Measurements from ENCODE around the gene TPM4.
A peak's percentile ranks its signal among the peaks of the same experiment; 100 is the strongest.
"Not testable (repeated sequence)": the region's sequence is repeated elsewhere in the genome, so short reads cannot be mapped to it uniquely, and the experiment has no call there.

The TPM4 gene

GRCh38 chr19:16085115-16085514 lies 8.8 kb downstream of the TPM4 start:
- Histone ChIP-seq H3K4me2 (peak overlapping the region; percentile 86 to 99 (median 97)), H3K9me3 (replicated peaks in 1 of 11) (no peaks in the 10 kb centered on the region), H3K27ac (peak overlapping the region in 10 of 11 experiments; percentile 25 to 99 (median 98); a peak in 21 of 22 replicates), H3K4me1 (peaks cover 73 to 100% (median 96%) of the 10 kb centered on the region in 10 experiments), H3K4me3 (peak overlapping the region in 6 of 10 experiments; percentile 22 to 48 (median 30); a peak in 8 of 20 replicates), H3K9ac (peak overlapping the region; percentile 39 to 99 (median 73); a peak in 19 of 22 replicates), H4K20me1 (peaks cover 0 to 100% (median 53%) of the 10 kb centered on the region in 11 experiments; a peak in 17 of 22 replicates), H3K36me3 (peaks cover 94 to 98% (median 97%) of the 10 kb centered on the region in 11 experiments), H3K27me3 (no peaks in the 10 kb centered on the region)
- peak in 4 of 11 experiments; percentile 56 to 81 (median 62); a peak in 6 of 22 replicates for TF ChIP-seq Cebpa-rat (IDR thresholded peaks at IDR 0.05)

GRCh38 chr19:16087404-16087803 lies 11.1 kb downstream of the TPM4 start:
- Histone ChIP-seq H3K4me2 (peak overlapping the region; percentile 86 to 99 (median 97); a peak in 21 of 22 replicates), H3K4me3 (0 out of 20 replicates have a peak overlapping the region, but pooled peaks of 1 of the 10 experiments have one; percentile 11), H3K4me1 (peaks cover 62 to 100% (median 90%) of the 10 kb centered on the region in 10 experiments), H3K27ac (peak overlapping the region in 10 of 11 experiments; percentile 63 to 99 (median 98); a peak in 20 of 22 replicates), H3K36me3 (peaks cover 94 to 98% (median 97%) of the 10 kb centered on the region in 11 experiments), H4K20me1 (peaks cover 0 to 100% (median 63%) of the 10 kb centered on the region in 11 experiments; a peak in 15 of 22 replicates), H3K9ac (peak overlapping the region in 8 of 11 experiments; percentile 68 to 99 (median 76); a peak in 15 of 22 replicates)
- not testable (repeated sequence) for H3K27me3 ChIP-seq; H3K9me3 ChIP-seq (replicated peaks in 1 of 11)

DNA sequence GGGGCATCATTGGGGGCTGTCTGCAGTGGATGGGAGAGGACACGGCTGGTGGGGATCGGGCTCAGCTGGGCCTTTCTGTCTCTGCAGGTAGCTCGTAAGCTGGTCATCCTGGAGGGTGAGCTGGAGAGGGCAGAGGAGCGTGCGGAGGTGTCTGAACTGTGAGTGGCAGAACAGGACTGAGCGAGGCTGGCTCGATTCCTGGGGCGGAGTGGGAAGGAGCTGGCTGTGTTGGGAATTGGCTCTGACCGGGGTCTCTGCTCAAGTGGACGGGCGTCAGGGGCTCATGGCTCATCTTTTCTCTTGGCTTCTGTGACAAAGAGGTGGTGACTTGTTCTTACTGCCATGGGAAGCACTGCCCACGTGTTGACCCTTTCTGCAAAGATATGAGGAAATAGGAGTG lies 11.6 kb downstream of the TPM4 start:
- Histone ChIP-seq H3K9me3 (replicated peaks in 1 of 11) (no peaks in the 10 kb centered on the region), H3K36me3 (peaks cover 94 to 98% (median 97%) of the 10 kb centered on the region in 11 experiments), H3K27me3 (no peaks in the 10 kb centered on the region), H3K4me1 (peaks cover 62 to 100% (median 90%) of the 10 kb centered on the region in 10 experiments), H3K4me3 (no peak overlapping the region), H4K20me1 (peaks cover 0 to 100% (median 63%) of the 10 kb centered on the region in 11 experiments; a peak in 16 of 22 replicates), H3K27ac (peak overlapping the region in 9 of 11 experiments; percentile 63 to 99 (median 98); a peak in 17 of 22 replicates), H3K4me2 (peak overlapping the region in 7 of 11 experiments; percentile 15 to 99 (median 96); a peak in 11 of 22 replicates), H3K9ac (peak overlapping the region in 5 of 11 experiments; percentile 70 to 99 (median 77); a peak in 7 of 22 replicates)
- TF ChIP-seq Cebpa-rat (IDR thresholded peaks at IDR 0.05), result no peak

DNA sequence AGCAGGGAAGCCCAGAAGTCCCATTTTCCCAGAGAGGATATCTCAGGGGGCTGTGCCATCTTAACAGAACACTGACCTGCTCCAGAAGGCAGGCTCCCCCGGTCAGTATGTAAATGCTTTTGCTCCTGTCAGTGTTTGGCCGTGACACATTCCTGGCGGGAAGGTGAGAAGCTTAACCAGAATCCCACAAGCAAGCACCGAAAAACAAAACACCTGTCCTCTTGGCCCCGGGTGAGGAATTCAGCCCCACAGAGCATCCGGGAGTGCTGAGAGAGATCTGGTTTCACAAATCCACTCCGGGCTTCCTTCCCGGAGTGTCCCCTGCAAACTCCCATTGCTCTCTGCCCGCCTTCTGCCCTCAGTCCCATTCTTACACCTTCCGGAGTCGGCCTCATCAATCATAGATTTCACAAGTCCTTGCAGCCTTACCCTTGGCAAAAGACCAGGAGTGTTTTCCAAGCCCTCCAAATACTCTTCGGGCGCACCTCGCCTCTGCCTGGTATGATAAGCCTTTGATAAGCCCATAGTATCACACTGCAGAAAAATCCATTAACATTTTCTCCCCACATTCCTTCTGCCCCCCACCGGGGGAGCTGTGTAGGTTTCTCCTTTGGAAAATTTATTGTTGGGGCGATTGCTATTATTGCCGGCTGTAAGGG lies 12.2 kb downstream of the TPM4 start:
- TF ChIP-seq Cebpa-rat (IDR thresholded peaks at IDR 0.05), result no peak
- H4K20me1 ChIP-seq, result peaks cover 0 to 100% (median 63%) of the 10 kb centered on the region in 11 experiments; a peak in 14 of 22 replicates
- H3K9ac ChIP-seq, result peak overlapping the region in 3 of 11 experiments; percentile 73 to 99 (median 77); a peak in 5 of 22 replicates
- H3K36me3 ChIP-seq, result peaks cover 94 to 98% (median 97%) of the 10 kb centered on the region in 11 experiments
- H3K9me3 ChIP-seq (replicated peaks in 1 of 11), result no peaks in the 10 kb centered on the region
- H3K4me1 ChIP-seq, result peaks cover 62 to 100% (median 90%) of the 10 kb centered on the region in 10 experiments
- peak overlapping the region in 5 of 11 experiments; percentile 3 to 99 (median 94); a peak in 7 of 22 replicates for H3K4me2 ChIP-seq
- H3K27ac ChIP-seq, result peak overlapping the region in 9 of 11 experiments; percentile 63 to 99 (median 98); a peak in 16 of 22 replicates
- no peaks in the 10 kb centered on the region for H3K27me3 ChIP-seq
- H3K4me3 ChIP-seq, result no peak overlapping the region

DNA sequence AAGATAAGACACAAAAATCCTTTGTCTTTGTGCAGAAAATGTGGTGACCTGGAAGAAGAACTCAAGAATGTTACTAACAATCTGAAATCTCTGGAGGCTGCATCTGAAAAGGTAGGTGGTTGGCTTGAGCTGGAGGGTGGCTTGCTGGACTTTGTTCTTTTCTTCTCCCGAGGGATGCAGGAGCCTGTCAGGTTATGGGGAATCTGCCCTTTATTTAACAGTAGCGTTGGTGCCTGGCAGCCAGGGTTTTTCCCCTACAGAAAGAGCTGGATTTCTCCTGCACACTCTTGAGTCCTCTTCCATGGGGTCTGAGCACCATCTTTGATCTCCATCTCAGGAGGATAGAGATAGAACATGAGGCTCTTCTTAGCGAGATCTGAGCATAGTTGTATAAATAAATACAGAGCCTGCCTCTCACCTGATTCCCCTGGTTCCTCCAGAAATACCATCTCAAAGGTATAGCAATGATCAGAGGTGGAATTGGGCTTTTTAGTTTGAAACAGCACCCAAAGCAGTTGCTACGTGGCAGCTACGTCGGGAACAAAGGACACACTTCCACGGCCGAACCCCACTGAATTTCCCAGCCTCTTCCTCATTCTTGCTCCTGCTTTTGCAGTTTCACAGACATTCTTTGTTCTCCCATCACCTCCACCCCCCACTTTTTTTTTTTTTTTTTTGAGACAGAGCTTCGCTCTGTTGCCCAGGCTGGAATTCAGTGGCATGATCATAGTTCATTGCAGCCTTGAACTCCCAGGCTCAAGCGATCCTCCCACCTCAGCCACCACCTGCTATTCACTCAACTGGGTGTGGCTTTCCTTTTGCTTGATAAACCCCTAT lies 12.9 kb downstream of the TPM4 start:
- H3K9ac ChIP-seq, result peak overlapping the region in 2 of 11 experiments; percentile 4 to 15; a peak in 2 of 22 replicates
- no peaks in the 10 kb centered on the region for H3K9me3 ChIP-seq (replicated peaks in 1 of 11)
- H3K27ac ChIP-seq, result peak overlapping the region in 4 of 11 experiments; percentile 43 to 99 (median 98); a peak in 7 of 22 replicates
- no peak for TF ChIP-seq Cebpa-rat (IDR thresholded peaks at IDR 0.05)
- peaks cover 62 to 100% (median 90%) of the 10 kb centered on the region in 10 experiments for H3K4me1 ChIP-seq
- H3K36me3 ChIP-seq, result peaks cover 94 to 98% (median 97%) of the 10 kb centered on the region in 11 experiments
- H4K20me1 ChIP-seq, result peaks cover 0 to 100% (median 63%) of the 10 kb centered on the region in 11 experiments; a peak in 14 of 22 replicates
- H3K27me3 ChIP-seq, result no peaks in the 10 kb centered on the region
- H3K4me3 ChIP-seq, result no peak overlapping the region
- no peak overlapping the region for H3K4me2 ChIP-seq

- no peaks in the 10 kb centered on the region for H3K9me3 ChIP-seq (replicated peaks in 1 of 11)
- peaks cover 0 to 100% (median 73%) of the 10 kb centered on the region in 11 experiments; a peak in 14 of 22 replicates for H4K20me1 ChIP-seq
- peak overlapping the region in 7 of 11 experiments; percentile 11 to 83 (median 62); a peak in 7 of 22 replicates for H3K4me2 ChIP-seq
- H3K27ac ChIP-seq, result peak overlapping the region in 9 of 11 experiments; percentile 23 to 99 (median 52); a peak in 18 of 22 replicates
- peaks cover 96 to 100% (median 100%) of the 10 kb centered on the region in 11 experiments for H3K36me3 ChIP-seq
- H3K27me3 ChIP-seq, result no peaks in the 10 kb centered on the region
- H3K4me1 ChIP-seq, result peaks cover 61 to 99% (median 89%) of the 10 kb centered on the region in 10 experiments
- no peak for TF ChIP-seq Cebpa-rat (IDR thresholded peaks at IDR 0.05)
- no peak overlapping the region for H3K4me3 ChIP-seq
- peak overlapping the region in 9 of 11 experiments; percentile 4 to 49 (median 18); a peak in 10 of 22 replicates for H3K9ac ChIP-seq
These were observed 15.5 kb downstream of the TPM4 start for GRCh38 chr19:16091546-16092475.

GRCh38 chr19:16094360-16095070 lies 18.2 kb downstream of the TPM4 start:
- H4K20me1 ChIP-seq, result peaks cover 0 to 100% (median 58%) of the 10 kb centered on the region in 11 experiments; a peak in 15 of 22 replicates
- H3K36me3 ChIP-seq, result peaks cover 96 to 100% (median 100%) of the 10 kb centered on the region in 11 experiments
- TF ChIP-seq Cebpa-rat (IDR thresholded peaks at IDR 0.05), result no peak
- peak overlapping the region; percentile 8 to 71 (median 62); a peak in 17 of 22 replicates for H3K9ac ChIP-seq
- H3K27me3 ChIP-seq, result no peaks in the 10 kb centered on the region
- H3K4me3 ChIP-seq, result peak overlapping the region in 4 of 10 experiments; percentile 2 to 19 (median 10); a peak in 2 of 20 replicates
- peaks cover 46 to 73% (median 65%) of the 10 kb centered on the region in 10 experiments for H3K4me1 ChIP-seq
- peak overlapping the region in 10 of 11 experiments; percentile 18 to 99 (median 70); a peak in 18 of 22 replicates for H3K27ac ChIP-seq
- peak overlapping the region; percentile 45 to 83 (median 73) for H3K4me2 ChIP-seq
- no peaks in the 10 kb centered on the region for H3K9me3 ChIP-seq (replicated peaks in 1 of 11)
